Measurements from ENCODE around the gene MARK1. TPM values are rescaled to one million over a fixed set of nuclear protein-coding genes. Genes with fewer than 3 reads are reported as not detected.

The MARK1 gene
- total and polyA plus RNA-seq, 2 of the 4 experiments (the other 2 are of a cell fraction): not detected

DNA sequence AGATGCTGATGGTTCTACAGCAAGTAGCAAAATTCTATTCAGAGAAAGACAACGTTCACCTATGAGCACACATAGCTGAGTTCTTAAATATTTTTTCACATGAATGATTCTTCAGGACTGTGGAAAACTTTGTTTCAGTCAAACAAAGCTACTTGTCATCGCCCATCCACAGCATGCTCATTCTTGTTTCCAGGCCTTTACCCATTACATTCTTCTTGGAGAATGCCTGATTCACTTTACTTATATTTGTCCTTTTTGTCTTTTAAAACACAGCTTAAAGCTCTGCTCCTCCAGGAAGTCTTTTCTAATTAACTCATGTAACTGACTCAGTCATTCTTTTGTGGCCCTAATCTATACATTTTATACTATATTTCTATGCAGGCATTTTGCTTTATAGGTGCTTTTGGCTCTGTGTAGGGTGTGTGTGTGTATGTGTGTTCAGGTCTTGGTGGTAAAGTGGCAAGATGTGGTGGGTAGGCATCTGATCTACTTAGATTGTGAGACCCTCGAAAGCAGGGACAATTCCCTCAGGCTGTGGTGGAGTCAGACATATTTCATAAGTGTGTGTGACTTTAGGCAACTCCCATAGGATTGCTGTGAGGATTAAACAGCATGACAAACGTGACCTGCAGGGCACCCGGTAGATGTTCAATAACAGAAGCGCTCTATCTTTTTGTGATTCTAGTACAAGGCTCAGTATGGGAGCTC lies 11.8 kb upstream of the MARK1 start:
- intact Hi-C loops (cut with micrococcal nuclease): loop anchor here (5.0 kb wide), 1 partner anchor 146 kb away; no protein-coding TSS in a partner anchor
- H3K14ac ChIP-seq (replicated peaks; ENCODE audit: low read depth, low read length): no peak overlapping the region
- no peak overlapping the region for H3K18ac ChIP-seq (ENCODE audit: low read depth, low read length)
- dilution Hi-C loops (cut with HindIII; ENCODE audit: low sequenced_read_pairs, unreplicated experiment): no loop called here
- POLR2A ChIA-PET (ENCODE audit: unreplicated experiment): no interaction called here
- H4K91ac ChIP-seq (ENCODE audit: insufficient read depth, low read depth, low read length): no peak overlapping the region
- CTCF ChIA-PET: interaction anchor here (0.7 kb wide), 1 partner anchor 427 kb away, joined by 3 read pairs; the partner anchor contains the start of gene BPNT1
- no peak overlapping the region for H4K8ac ChIP-seq (ENCODE audit: low read depth in 2 of 2, low read length in 2 of 2)
- ATAC-seq (ENCODE audit: low read depth) (no peak), DNase-seq (no peak)
- TF ChIP-seq RAD21 (IDR thresholded peaks at IDR 0.05; ENCODE audit: low read length) (no peak), FOS (IDR thresholded peaks at IDR 0.05; ENCODE audit: low read depth, low read length) (no peak), MXI1 (IDR thresholded peaks at IDR 0.05; ENCODE audit: borderline replicate concordance, low read depth, low read length) (no peak), BHLHE40 (IDR thresholded peaks at IDR 0.05; ENCODE audit: low read depth, low read length) (no peak), RCOR1 (IDR thresholded peaks at IDR 0.05; ENCODE audit: insufficient replicate concordance, low read length) (no peak), SMC3 (IDR thresholded peaks at IDR 0.05; ENCODE audit: low read depth, low read length) (no peak), RFX5 (IDR thresholded peaks at IDR 0.05; ENCODE audit: low read depth, low read length) (no peak), POLR2A (IDR thresholded peaks at IDR 0.05; ENCODE audit: low read depth, low read length) (no peak), CEBPB (IDR thresholded peaks at IDR 0.05; ENCODE audit: low read depth, low read length) (no peak)
- TF ChIP-seq, protein P1, sequence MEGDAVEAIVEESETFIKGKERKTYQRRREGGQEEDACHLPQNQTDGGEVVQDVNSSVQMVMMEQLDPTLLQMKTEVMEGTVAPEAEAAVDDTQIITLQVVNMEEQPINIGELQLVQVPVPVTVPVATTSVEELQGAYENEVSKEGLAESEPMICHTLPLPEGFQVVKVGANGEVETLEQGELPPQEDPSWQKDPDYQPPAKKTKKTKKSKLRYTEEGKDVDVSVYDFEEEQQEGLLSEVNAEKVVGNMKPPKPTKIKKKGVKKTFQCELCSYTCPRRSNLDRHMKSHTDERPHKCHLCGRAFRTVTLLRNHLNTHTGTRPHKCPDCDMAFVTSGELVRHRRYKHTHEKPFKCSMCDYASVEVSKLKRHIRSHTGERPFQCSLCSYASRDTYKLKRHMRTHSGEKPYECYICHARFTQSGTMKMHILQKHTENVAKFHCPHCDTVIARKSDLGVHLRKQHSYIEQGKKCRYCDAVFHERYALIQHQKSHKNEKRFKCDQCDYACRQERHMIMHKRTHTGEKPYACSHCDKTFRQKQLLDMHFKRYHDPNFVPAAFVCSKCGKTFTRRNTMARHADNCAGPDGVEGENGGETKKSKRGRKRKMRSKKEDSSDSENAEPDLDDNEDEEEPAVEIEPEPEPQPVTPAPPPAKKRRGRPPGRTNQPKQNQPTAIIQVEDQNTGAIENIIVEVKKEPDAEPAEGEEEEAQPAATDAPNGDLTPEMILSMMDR (conservative IDR thresholded peaks at IDR 0.05; ENCODE audit: low read depth, low read length): no peak
- H2AK5ac ChIP-seq (ENCODE audit: low read depth, low read length): no peak overlapping the region
- no peaks in the 10 kb centered on the region for H3K27me3 ChIP-seq (ENCODE audit: control insufficient read depth, insufficient read depth, low read length)
- no peak overlapping the region for H2BK5ac ChIP-seq (ENCODE audit: low read depth, low read length, poor library complexity, severe bottlenecking)
- no peak overlapping the region for H2BK20ac ChIP-seq (ENCODE audit: low read depth, low read length)
- H4K5ac ChIP-seq (ENCODE audit: low read depth, low read length): no peak overlapping the region
- in situ Hi-C loops (cut with MboI; ENCODE audit: low sequenced_read_pairs): no loop called here
- WGBS, 2 experiments (ENCODE audit: extremely low coverage in 2 of 2, insufficient read length in 1 of 2): no CpG with 5 or more reads among the region's 6 CpGs
- no peaks in the 10 kb centered on the region for H3K9me3 ChIP-seq (ENCODE audit: control insufficient read depth, insufficient read depth, low read length)
- H3K56ac ChIP-seq (ENCODE audit: extremely low read depth, insufficient read depth, low read length): no peak overlapping the region
- no peak overlapping the region for H3K23ac ChIP-seq (ENCODE audit: low read depth, low read length)
- no peak overlapping the region for H2AFZ ChIP-seq (replicated peaks; ENCODE audit: low read length, poor library complexity)
- no peaks in the 10 kb centered on the region for H3K9me1 ChIP-seq (ENCODE audit: insufficient read depth, low read length)
- no peaks in the 10 kb centered on the region for H4K20me1 ChIP-seq (ENCODE audit: insufficient read depth, low read length)
- no peak overlapping the region for H3K4me3 ChIP-seq (ENCODE audit: insufficient read depth, low read depth, low read length)
- no peak overlapping the region for H3K4ac ChIP-seq (ENCODE audit: low read depth, low read length)
- H3K27ac ChIP-seq (ENCODE audit: insufficient read depth, low read length): no peak overlapping the region
- H3K36me3 ChIP-seq (ENCODE audit: control insufficient read depth, insufficient read depth, low read length): no peaks in the 10 kb centered on the region
- no peak overlapping the region for H3K9ac ChIP-seq (ENCODE audit: low read depth, low read length)
- H2BK15ac ChIP-seq (ENCODE audit: low read depth, low read length): no peak overlapping the region
- H2BK120ac ChIP-seq (ENCODE audit: low read depth, low read length): no peak overlapping the region
- no peaks in the 10 kb centered on the region for H3K79me1 ChIP-seq (ENCODE audit: low read depth in 1 of 2, low read length in 2 of 2)
- no peak overlapping the region for H3K4me2 ChIP-seq (ENCODE audit: low read depth, low read length)
- no peak overlapping the region for H2AK9ac ChIP-seq (replicated peaks; ENCODE audit: low read depth, low read length, poor library complexity)
- BruUV-seq (replicated peaks): no TSS peak
- no peaks in the 10 kb centered on the region for H3K4me1 ChIP-seq (ENCODE audit: control insufficient read depth, insufficient read depth, low read length)
